Measurements from ENCODE around the gene EFNA5. TPM values are rescaled to one million over a fixed set of nuclear protein-coding genes. Genes with fewer than 3 reads are reported as not detected.

Gene EFNA5
- total RNA-seq, 1 donor, result 6.5 TPM

GRCh38 chr5:107519900-107520354 is 150.8 kb downstream of the EFNA5 start:
- TF ChIP-seq CTCF (IDR thresholded peaks at IDR 0.05; ENCODE audit: insufficient read depth, low read depth, low read length), result no peak
- no peak overlapping the region for H3K4me3 ChIP-seq (ENCODE audit: low read depth, low read length)
- peak; percentile 50 for DNase-seq (ENCODE audit: low read depth)

GRCh38 chr5:107518616-107519015 is 152.1 kb downstream of the EFNA5 start:
- H3K4me3 ChIP-seq (ENCODE audit: low read depth, low read length), result no peak overlapping the region
- TF ChIP-seq CTCF (IDR thresholded peaks at IDR 0.05; ENCODE audit: insufficient read depth, low read depth, low read length), result no peak
- no peak for DNase-seq (ENCODE audit: low read depth)

GRCh38 chr5:107518190-107518589 is 152.5 kb downstream of the EFNA5 start:
- DNase-seq (ENCODE audit: low read depth), result no peak
- no peak for TF ChIP-seq CTCF (IDR thresholded peaks at IDR 0.05; ENCODE audit: insufficient read depth, low read depth, low read length)
- no peak overlapping the region for H3K4me3 ChIP-seq (ENCODE audit: low read depth, low read length)

GRCh38 chr5:107517185-107518033 is 153.3 kb downstream of the EFNA5 start:
- DNase-seq (ENCODE audit: low read depth), result peak; percentile 32
- no peak overlapping the region for H3K4me3 ChIP-seq (ENCODE audit: low read depth, low read length)
- no peak for TF ChIP-seq CTCF (IDR thresholded peaks at IDR 0.05; ENCODE audit: insufficient read depth, low read depth, low read length)

GRCh38 chr5:107516452-107517184 is 154.1 kb downstream of the EFNA5 start:
- peak; percentile 93 for DNase-seq (ENCODE audit: low read depth)
- no peak for TF ChIP-seq CTCF (IDR thresholded peaks at IDR 0.05; ENCODE audit: insufficient read depth, low read depth, low read length)
- H3K4me3 ChIP-seq (ENCODE audit: low read depth, low read length), result no peak overlapping the region

- H3K4me3 ChIP-seq (ENCODE audit: low read depth, low read length), result no peak overlapping the region
- no peak for TF ChIP-seq CTCF (IDR thresholded peaks at IDR 0.05; ENCODE audit: insufficient read depth, low read depth, low read length)
- DNase-seq (ENCODE audit: low read depth), result no peak
Observed at GRCh38 chr5:107515521-107516080, 155.1 kb downstream of the EFNA5 start.
